K562 (cell line): Measurements from ENCODE around the gene FAM180B. TPM values are rescaled to one million over a fixed set of nuclear protein-coding genes. Genes with fewer than 3 reads are reported as not detected.

Experiments used
- ATAC-seq: fragments of 200-7000 bp; cut with Tn5 transposase; 3 replicates; pipeline ENCODE4 v1.9.1; 2020; ENCODE audit warnings: moderate library complexity
- BruUV-seq: library from RNA; stranded (reverse); fragments of 400-500 nt; replicated peaks from 2 replicates; lab custom pipeline; 2021; lab: Mats Ljungman, UMichigan
- CTCF ChIA-PET: fragments of 300-600 bp; formaldehyde crosslinking; extraction: SDS; loops from one replicate; lab custom pipeline; 2021; ENCODE audit warnings: low intra/inter-chr PET ratio; lab: Yijun Ruan, JAX
- POLR2A ChIA-PET: fragments of 300-600, 350-650 bp; sonication (Branson Sonifier 250); formaldehyde crosslinking; extraction: SDS; loops from one replicate; lab custom pipeline; 2021; ENCODE audit warnings: antibody characterized with exemption, inconsistent platforms; lab: Yijun Ruan, JAX
- DNase-seq, 4 experiments: peaks; one replicate each; pipeline versions ENCODE4 v3.0.0 to v3.0.0-alpha.2; 2011 to 2018; ENCODE audit warnings: low spot score in 3 of 4, mixed read lengths in 3 of 4; ENCODE audit errors: extremely low read depth in 1 of 4
- FAIRE-seq: peaks from 2 replicates; lab custom pipeline; 2011; peaks lifted over from hg19 to GRCh38; lab: Jason Lieb, UNC
- H2AFZ ChIP-seq: 2 replicates; pipeline ENCODE4 v1.6.0; 2011; ENCODE audit warnings: low read depth, low read length, control low read depth, inconsistent platforms
- H3K27ac ChIP-seq: fragments of 200-600 bp; 3 replicates; pipeline ENCODE4 v1.8.0; 2011; ENCODE audit warnings: low read depth, mild to moderate bottlenecking, control low read depth, inconsistent platforms, low read length, moderate library complexity, mixed read lengths; ENCODE audit errors: extremely low read depth
- H3K27me3 ChIP-seq, 2 experiments: fragments of 300-600 bp in 1 of 2; 2 replicates in 1 of 2; 3 replicates in 1 of 2; pipeline versions ENCODE4 v1.6.0 to v1.8.0; 2011; ENCODE audit warnings: inconsistent platforms in 2 of 2, low read length in 2 of 2, mild to moderate bottlenecking in 1 of 2, mixed read lengths in 1 of 2, moderate library complexity in 1 of 2; ENCODE audit not compliant: control insufficient read depth in 2 of 2, insufficient read depth in 2 of 2
- H3K36me3 ChIP-seq: fragments of 300-600 bp; 3 replicates; pipeline ENCODE4 v1.8.0; 2011; ENCODE audit warnings: mild to moderate bottlenecking, low read length, inconsistent platforms; ENCODE audit not compliant: control insufficient read depth, insufficient read depth
- H3K4me1 ChIP-seq, 2 experiments: fragments of 200-600 bp in 1 of 2; replicated peaks in 1 of 2; 2 replicates in 1 of 2; 3 replicates in 1 of 2; pipeline versions ENCODE4 v1.5.1 to v1.8.0; 2011; ENCODE audit warnings: inconsistent platforms in 2 of 2, low read length in 2 of 2, mild to moderate bottlenecking in 1 of 2, mixed read lengths in 1 of 2, moderate library complexity in 1 of 2; ENCODE audit not compliant: control insufficient read depth in 2 of 2, insufficient read depth in 2 of 2
- H3K4me2 ChIP-seq: 2 replicates; pipeline ENCODE4 v1.6.1; 2011; ENCODE audit warnings: low read length, control low read depth, inconsistent platforms, mixed read lengths; ENCODE audit not compliant: insufficient read depth
- H3K4me3 ChIP-seq: fragments of 200-600 bp; sonication (generic), shearing (Covaris generic); 2 replicates; pipeline ENCODE4 v1.5.1; 2016; ENCODE audit warnings: control low read depth, inconsistent platforms
- H3K79me2 ChIP-seq: fragments of 200-600 bp; 3 replicates; pipeline ENCODE4 v1.8.0; 2011; ENCODE audit warnings: low read length, inconsistent platforms; ENCODE audit not compliant: control insufficient read depth, insufficient read depth
- H3K9ac ChIP-seq, 2 experiments: 2 replicates each; pipeline versions ENCODE4 v1.6.0 to v1.6.1; 2011; ENCODE audit warnings: low read depth in 2 of 2, low read length in 2 of 2, control low read depth in 1 of 2, inconsistent platforms in 1 of 2, mild to moderate bottlenecking in 1 of 2, mixed read lengths in 1 of 2; ENCODE audit not compliant: insufficient read depth in 1 of 2
- H3K9me1 ChIP-seq: one replicate; pipeline ENCODE4 v1.6.0; 2011; ENCODE audit warnings: inconsistent platforms, mild to moderate bottlenecking, low read length, moderate library complexity; ENCODE audit not compliant: control insufficient read depth, insufficient read depth
- H3K9me3 ChIP-seq: replicated peaks from 2 replicates; pipeline ENCODE4 v1.5.1; 2011; ENCODE audit warnings: low read depth, low read length, inconsistent platforms; ENCODE audit not compliant: control insufficient read depth, insufficient read depth
- H4K20me1 ChIP-seq: replicated peaks from 2 replicates; pipeline ENCODE4 v1.6.1; 2011; ENCODE audit warnings: low read length, inconsistent platforms, mixed read lengths; ENCODE audit not compliant: control insufficient read depth, insufficient read depth
- ASH1L ChIP-seq: fragments of 450-650 bp; IDR thresholded peaks from 2 replicates; pipeline ENCODE4 v1.6.1; 2018; ENCODE audit warnings: borderline replicate concordance, mild to moderate bottlenecking, low read depth; ENCODE audit not compliant: partially characterized antibody
- FOSL1 ChIP-seq: fragments of 200-800 bp; sonication (Bioruptor generic); conservative IDR thresholded peaks from 2 replicates; pipeline ENCODE4 v1.6.1; 2016; ENCODE audit warnings: missing genetic modification characterization, missing compliant biosample characterization
- NR2C1 ChIP-seq, 2 experiments: fragments of 450-650 bp; IDR thresholded peaks; 2 replicates each; pipeline ENCODE4 v1.6.1; 2017; ENCODE audit warnings: mild to moderate bottlenecking in 2 of 2, antibody characterized with exemption in 1 of 2, inconsistent platforms in 1 of 2, missing compliant biosample characterization in 1 of 2, missing genetic modification characterization in 1 of 2
- RBBP5 ChIP-seq: fragments of 200-600 bp; sonication (generic); IDR thresholded peaks from 2 replicates; pipeline ENCODE4 v1.6.1; 2012; ENCODE audit warnings: borderline replicate concordance, mild to moderate bottlenecking, low read length, control low read depth, inconsistent platforms; ENCODE audit not compliant: insufficient read depth, poor library complexity, severe bottlenecking
- SPI1 ChIP-seq: IDR thresholded peaks from 2 replicates; pipeline ENCODE4 v1.6.1; 2011; ENCODE audit warnings: low read depth, low read length, control low read depth, borderline replicate concordance
- ZNF121 ChIP-seq: sonication (generic); formaldehyde crosslinking; conservative IDR thresholded peaks from 2 replicates; pipeline ENCODE4 v1.8.0; 2022; ENCODE audit warnings: missing genetic modification reagents
- WGBS: fragments of 100-300 bp; shearing (Covaris generic); methylation state at CpG from one replicate; pipeline ENCODE4 v1.1.6; 2016; ENCODE audit warnings: low coverage, mixed read lengths; ENCODE audit not compliant: insufficient coverage; ENCODE audit errors: missing lambda C conversion rate; 5-methylcytosine and 5-hydroxymethylcytosine counted together
- in situ Hi-C: fragments of 300-500 bp; cut with MboI; formaldehyde crosslinking; loops from 4 replicates; pipeline ENCODE4 v1.15.0; 2018; ENCODE audit warnings: inconsistent platforms, mixed read lengths
- intact Hi-C: fragments of 100-400 bp; cut with micrococcal nuclease; formaldehyde crosslinking; loops from 2 replicates; pipeline ENCODE4 v1.14.2; 2022
- polyA plus RNA-seq, 8 experiments: library from polyadenylated mRNA; depleted of rRNA in 4 of 8; stranded (reverse) in 5 of 8; unstranded in 3 of 8; fragments of >200 nt; fragmentation: Nextera tagmentation in 2 of 8; fragmentation: Illumina TruSeq in 1 of 8; extraction: Ambion mirVana in 2 of 8; extraction: Trizol in 1 of 8; gene quantifications; 2 replicates each; pipeline versions ENCODE4 v1.2.1 to v1.2.3, GENCODE V29; 2011 to 2014; ENCODE audit warnings: inconsistent platforms in 1 of 8, missing spikeins in 1 of 8
- total RNA-seq, 7 experiments: library from RNA; depleted of rRNA in 6 of 7; stranded (reverse); fragments of >200 nt in 6 of 7; fragmentation: Illumina TruSeq in 2 of 7; extraction: Trizol in 2 of 7; gene quantifications; 2 replicates each; pipeline versions ENCODE4 v1.2.1 to v1.2.3, GENCODE V29; 2011 to 2021; ENCODE audit warnings: low replicate concordance in 1 of 7
- TF ChIP-seq, protein P1 (sequence below): fragments of 250-450 bp; sonication (Bioruptor Pico); IDR thresholded peaks from 2 replicates; pipeline ENCODE4 v1.5.0; 2022; ENCODE audit warnings: mild to moderate bottlenecking

Gene FAM180B
- total and polyA plus RNA-seq, 9 of the 15 experiments (the other 6 are each of a cell fraction or from before 2014, with no cell fraction given) = 0.05 to 0.14 TPM; not detected in 7

DNA sequence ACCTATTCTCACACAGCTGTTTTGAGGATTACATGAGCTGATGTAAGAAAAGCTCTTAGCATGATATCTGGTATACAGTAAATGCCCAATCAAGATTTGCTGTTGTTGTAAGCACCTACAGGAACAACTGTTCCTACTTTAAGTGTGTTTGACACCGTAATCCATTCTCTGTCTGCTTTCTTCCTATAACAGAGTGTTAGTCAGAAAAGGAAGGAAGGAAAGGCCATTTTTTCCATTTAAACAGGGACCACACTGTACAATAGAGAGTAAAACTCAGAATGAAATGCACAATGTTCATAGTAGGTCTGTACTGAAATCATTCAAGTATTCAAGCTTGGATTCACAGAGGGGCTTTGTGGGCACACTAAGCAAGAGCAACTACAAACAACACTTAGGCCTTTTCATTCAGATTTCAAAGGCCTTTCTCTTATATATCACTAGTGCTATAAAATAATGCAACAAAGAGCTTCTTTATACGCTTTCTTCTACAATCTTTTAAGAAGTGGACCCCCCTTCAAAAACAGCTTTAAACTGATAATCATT, 34.4 kb downstream of the FAM180B start (continued):
- TF ChIP-seq ASH1L (no peak), NR2C1 (IDR thresholded peaks at IDR 0.05) (no peak), NR2C1 (tag; IDR thresholded peaks at IDR 0.05) (no peak), RBBP5 (no peak), FOSL1 (tag) (no peak)
- TF ChIP-seq, protein P1, sequence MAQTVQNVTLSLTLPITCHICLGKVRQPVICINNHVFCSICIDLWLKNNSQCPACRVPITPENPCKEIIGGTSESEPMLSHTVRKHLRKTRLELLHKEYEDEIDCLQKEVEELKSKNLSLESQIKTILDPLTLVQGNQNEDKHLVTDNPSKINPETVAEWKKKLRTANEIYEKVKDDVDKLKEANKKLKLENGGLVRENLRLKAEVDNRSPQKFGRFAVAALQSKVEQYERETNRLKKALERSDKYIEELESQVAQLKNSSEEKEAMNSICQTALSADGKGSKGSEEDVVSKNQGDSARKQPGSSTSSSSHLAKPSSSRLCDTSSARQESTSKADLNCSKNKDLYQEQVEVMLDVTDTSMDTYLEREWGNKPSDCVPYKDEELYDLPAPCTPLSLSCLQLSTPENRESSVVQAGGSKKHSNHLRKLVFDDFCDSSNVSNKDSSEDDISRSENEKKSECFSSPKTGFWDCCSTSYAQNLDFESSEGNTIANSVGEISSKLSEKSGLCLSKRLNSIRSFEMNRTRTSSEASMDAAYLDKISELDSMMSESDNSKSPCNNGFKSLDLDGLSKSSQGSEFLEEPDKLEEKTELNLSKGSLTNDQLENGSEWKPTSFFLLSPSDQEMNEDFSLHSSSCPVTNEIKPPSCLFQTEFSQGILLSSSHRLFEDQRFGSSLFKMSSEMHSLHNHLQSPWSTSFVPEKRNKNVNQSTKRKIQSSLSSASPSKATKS (CRISPR knock-in tag) = no peak
- TF ChIP-seq, all 486 proteins: peak for 0

DNA sequence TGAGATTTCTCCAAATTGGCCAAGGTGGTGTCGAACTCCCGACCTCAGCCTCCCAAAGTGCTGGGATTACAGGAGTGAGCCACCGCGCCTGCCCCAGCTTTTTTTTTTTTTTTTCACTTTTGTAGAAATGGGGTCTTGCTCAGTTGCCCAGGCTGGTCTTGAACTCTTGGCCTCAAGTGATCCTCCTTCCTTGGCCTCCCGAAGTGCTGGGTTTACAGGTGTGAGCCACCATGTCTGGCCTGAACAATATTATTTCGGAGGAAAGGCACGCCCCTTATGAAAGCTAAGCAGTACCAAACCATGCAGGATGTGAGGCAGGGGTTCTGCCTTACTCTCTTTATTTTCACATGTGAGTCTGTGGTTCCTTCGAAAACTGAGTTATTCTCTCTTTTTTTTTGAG, 39.8 kb downstream of the FAM180B start:
- in situ Hi-C loops (no loop called here), intact Hi-C loops (no loop called here)
- DNase-seq (no peak), FAIRE-seq (no peak), ATAC-seq (no peak)
- no peaks in the 10 kb centered on the region for H4K20me1 ChIP-seq
- H3K4me2 ChIP-seq = no peak overlapping the region
- H3K27me3 ChIP-seq = no peaks in the 10 kb centered on the region
- H3K36me3 ChIP-seq = peaks cover 89% of the 10 kb centered on the region
- no peak overlapping the region for H2AFZ ChIP-seq
- no peak overlapping the region for H3K27ac ChIP-seq
- WGBS = 76% methylated on average over 6 of the region's 8 CpGs
- no peak for TF ChIP-seq SPI1
- peak; percentile 81 for TF ChIP-seq ZNF121 (CRISPR knock-in tag)
- no peaks in the 10 kb centered on the region for H3K79me2 ChIP-seq
- H3K9me3 ChIP-seq = no peaks in the 10 kb centered on the region
- no peaks in the 10 kb centered on the region for H3K9me1 ChIP-seq
- no peaks in the 10 kb centered on the region for H3K4me1 ChIP-seq
- H3K4me3 ChIP-seq = no peak overlapping the region
- no peak overlapping the region for H3K9ac ChIP-seq
- BruUV-seq = TSS peak; percentile 9
- POLR2A ChIA-PET = interaction anchor here (1.1 kb wide), 1 partner anchor 14 kb away, joined by 7 read pairs; no protein-coding TSS in a partner anchor
- CTCF ChIA-PET = no interaction called here
